ENCODE measurements around the gene DMRT1.

DMRT1 gene

GRCh38 chr9:970151-970996 lies 128.9 kb downstream of the DMRT1 start:
- DNase-seq (ENCODE audit: low read depth in 1 of 2, low spot score in 1 of 2), result no peak

- DNase-seq (ENCODE audit: low read depth in 1 of 2, low spot score in 1 of 2), result no peak
Observed at GRCh38 chr9:971901-972500, 130.5 kb downstream of the DMRT1 start.

DNA sequence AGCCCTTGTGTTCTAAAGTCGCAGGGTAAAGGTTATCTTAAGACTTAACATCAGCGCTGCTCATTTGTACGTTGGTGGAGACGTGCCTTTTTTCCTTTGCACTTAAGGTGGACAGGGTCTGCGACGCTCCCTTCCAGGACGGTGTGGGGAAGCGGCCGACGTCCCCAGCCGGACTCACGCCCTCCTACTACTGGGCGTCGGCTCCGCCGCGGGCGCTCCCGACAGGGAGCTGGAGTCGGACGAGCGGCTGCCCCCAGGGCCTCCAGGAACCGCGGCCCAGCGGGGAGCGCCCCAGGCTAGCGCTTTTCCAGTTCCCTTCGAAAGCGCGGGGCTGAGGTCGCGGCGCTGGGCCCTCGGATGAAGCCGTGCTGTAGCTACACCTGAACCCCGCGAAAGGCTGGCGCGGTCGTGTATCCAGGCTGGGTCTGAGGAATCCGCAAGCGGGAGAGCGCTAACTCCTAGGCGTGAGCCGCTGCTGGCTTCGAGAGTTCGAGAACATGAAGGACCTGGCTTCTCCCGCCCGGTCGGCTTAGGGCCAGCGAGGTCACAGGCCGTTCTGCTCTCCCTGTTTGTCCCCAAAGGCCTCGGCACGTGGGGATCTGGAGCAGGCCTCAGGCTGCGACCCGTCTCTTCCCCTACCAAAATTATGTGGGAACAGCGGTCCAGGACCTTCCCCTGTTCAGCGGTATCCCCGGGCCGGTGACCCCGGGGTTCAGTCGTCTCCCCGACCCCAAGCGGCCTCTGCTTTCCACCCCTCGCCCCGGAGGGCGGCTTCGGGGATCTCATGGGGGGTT lies 131.2 kb downstream of the DMRT1 start:
- DNase-seq (ENCODE audit: low read depth in 1 of 2, low spot score in 1 of 2), result no peak

GRCh38 chr9:973295-973834 lies 131.9 kb downstream of the DMRT1 start:
- no peak for DNase-seq (ENCODE audit: low read depth in 1 of 2, low spot score in 1 of 2)

- no peak for DNase-seq (ENCODE audit: low read depth in 1 of 2, low spot score in 1 of 2)
Observed at GRCh38 chr9:974031-974995, 132.8 kb downstream of the DMRT1 start.

DNA sequence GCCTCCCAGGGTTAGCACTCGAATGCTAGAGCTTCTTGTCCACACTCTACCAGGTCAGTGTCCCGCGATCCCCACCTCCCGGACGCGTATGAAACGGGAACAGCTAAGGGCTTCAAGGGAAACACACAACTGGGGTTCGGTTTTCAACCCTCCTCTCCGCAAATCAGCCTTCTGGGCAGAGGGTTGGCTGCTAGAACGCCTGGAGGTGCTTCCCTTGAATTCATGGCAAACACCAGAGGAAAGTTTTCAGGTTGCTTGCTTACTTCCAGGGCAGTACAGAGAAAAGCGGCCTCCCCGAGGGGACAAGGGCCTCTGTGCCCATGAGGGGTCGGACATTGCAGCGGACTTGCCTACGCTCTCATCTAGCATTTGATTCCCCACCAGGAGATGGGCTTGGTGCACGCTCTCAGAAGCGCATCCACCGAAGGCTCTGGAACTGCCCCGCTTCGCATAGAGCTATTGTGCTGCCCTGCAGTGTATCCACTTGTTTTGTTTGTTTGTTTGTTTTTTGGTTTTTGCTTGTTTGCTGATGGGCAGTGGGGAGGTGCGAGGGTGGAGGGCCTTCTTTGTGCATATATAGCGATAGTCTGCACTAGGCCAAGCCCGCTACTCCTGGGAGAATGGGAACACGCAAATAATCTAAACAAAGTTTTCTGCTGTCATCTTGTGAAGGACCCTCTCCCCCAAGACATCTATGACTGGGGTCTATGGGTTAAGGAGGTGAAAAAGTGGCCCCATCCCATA lies 133.7 kb downstream of the DMRT1 start:
- DNase-seq (ENCODE audit: low read depth in 1 of 2, low spot score in 1 of 2), result no peak

- no peak for DNase-seq (ENCODE audit: low read depth in 1 of 2, low spot score in 1 of 2)
Observed at GRCh38 chr9:975740-976257, 134.3 kb downstream of the DMRT1 start.

- DNase-seq (ENCODE audit: low read depth in 1 of 2, low spot score in 1 of 2), result no peak
Observed at GRCh38 chr9:976258-976942, 134.9 kb downstream of the DMRT1 start, which contains the start of gene DMRT3. Gene DMRT3, plus strand, starts transcription at chr9:976655. Its CDS starts 347 bp downstream, at chr9:977002.

- no peak for DNase-seq (ENCODE audit: low read depth in 1 of 2, low spot score in 1 of 2)
Observed at GRCh38 chr9:976943-977837, 135.7 kb downstream of the DMRT1 start.

- DNase-seq (ENCODE audit: low read depth in 1 of 2, low spot score in 1 of 2), result no peak
Observed at GRCh38 chr9:977838-978830, 136.6 kb downstream of the DMRT1 start.

DNA sequence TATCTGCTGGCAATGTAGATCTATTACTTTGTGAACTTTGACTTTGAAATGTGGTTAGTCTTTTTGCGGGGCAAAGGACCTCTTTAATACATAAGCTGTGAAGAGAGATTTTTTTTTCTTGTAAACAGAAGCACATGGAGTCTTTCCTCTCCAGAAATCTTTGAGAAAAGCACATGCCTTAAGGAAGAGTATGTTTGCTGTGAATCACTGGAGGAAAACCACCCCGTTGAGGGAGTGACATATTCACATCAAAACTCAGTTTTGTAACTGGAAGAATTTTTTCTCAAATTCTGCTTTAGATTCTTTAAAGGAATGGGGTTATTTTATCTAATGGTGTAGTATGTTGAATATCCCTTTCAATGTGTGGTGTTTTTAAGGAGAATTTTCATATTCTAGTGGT lies 138.5 kb downstream of the DMRT1 start:
- no peak for DNase-seq (ENCODE audit: low read depth in 1 of 2, low spot score in 1 of 2)

- no peak for DNase-seq (ENCODE audit: low read depth in 1 of 2, low spot score in 1 of 2)
Observed at GRCh38 chr9:980640-981039, 139.1 kb downstream of the DMRT1 start.

DNA sequence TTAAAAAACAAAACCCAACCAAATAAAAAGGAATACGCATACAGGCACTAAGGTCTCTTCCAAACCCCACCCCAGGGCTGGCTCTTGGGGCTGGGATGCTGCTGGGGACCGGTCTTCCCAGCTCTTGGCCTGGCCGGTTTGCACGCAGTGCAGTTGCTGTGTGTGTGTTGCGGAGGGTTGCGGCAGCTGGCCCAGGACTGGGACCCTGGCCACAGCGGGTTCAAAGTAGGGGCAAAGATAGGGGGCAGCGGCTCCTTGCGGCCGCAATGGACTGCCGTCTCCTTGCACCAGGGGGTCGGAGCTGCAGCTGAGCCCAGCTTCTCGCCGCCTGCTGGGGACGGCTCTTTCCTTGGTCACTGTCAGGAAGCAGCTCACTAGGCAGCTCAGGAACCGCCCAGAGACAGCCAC lies 140.0 kb downstream of the DMRT1 start:
- no peak for DNase-seq (ENCODE audit: low read depth in 1 of 2, low spot score in 1 of 2)

GRCh38 chr9:982394-983230 lies 141.1 kb downstream of the DMRT1 start:
- no peak for DNase-seq (ENCODE audit: low read depth in 1 of 2, low spot score in 1 of 2)

- no peak for DNase-seq (ENCODE audit: low read depth in 1 of 2, low spot score in 1 of 2)
Observed at GRCh38 chr9:994005-994404, 152.5 kb downstream of the DMRT1 start.

DNA sequence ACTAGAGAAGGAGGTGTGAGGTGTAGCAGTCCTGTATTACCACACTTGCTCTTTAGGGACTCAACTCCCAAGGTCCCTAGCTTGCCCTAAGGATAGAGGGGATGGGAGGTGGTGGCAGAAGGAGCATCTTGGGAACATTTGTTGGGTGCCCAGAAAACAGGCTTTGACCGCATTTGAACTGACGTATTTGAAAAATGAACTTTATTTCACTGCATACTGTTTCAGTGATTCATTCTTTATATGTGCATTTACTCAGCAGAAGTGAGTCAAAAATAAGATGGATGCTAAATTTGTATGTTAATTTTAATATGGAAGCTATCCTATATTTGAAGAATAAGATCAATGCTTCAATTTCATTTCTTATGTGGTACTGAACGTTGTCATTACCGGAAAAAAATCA lies 153.7 kb downstream of the DMRT1 start:
- no peak for DNase-seq (ENCODE audit: low read depth in 1 of 2, low spot score in 1 of 2)

Data from activated CD4-positive, alpha-beta T cell treated with anti-CD3 and anti-CD28 coated beads, Interleukin-2, amount 50 U/mL, for 24 hours (primary cell).